ENCODE data around the gene MUC2.

GRCh38 chr11:1057806-1058205 lies 16.9 kb upstream of the MUC2 start:
- TF ChIP-seq CTCF (IDR thresholded peaks at IDR 0.05) (no peak), POLR2A (IDR thresholded peaks at IDR 0.05) (no peak)
